OCI-LY1 (cell line): Measurements from ENCODE around the gene MPV17L.
"Not testable (repeated sequence)": the region's sequence is repeated elsewhere in the genome, so short reads cannot be mapped to it uniquely, and the experiment has no call there.

Experiments
- CTCF ChIP-seq: fragments of 200-600 bp; sonication (generic), shearing (Covaris generic); IDR thresholded peaks from 2 replicates; pipeline ENCODE4 v1.5.1; 2017; ENCODE audit warnings: mild to moderate bottlenecking, antibody characterized with exemption, low read length, moderate library complexity, mixed read lengths
- EZH2 ChIP-seq: fragments of 200-600 bp; sonication (generic), shearing (Covaris generic); IDR thresholded peaks from 2 replicates; pipeline ENCODE4 v1.8.0; 2017; ENCODE audit warnings: borderline replicate concordance, mixed run types, mild to moderate bottlenecking, antibody characterized with exemption, low read length, moderate library complexity, mixed read lengths

- TF ChIP-seq CTCF, EZH2: not testable (repeated sequence)
Observed at GRCh38 chr16:15388060-15388459, 7.5 kb upstream of the MPV17L start.
